B cell (primary cell): ENCODE data around the gene NT5E. TPM values are rescaled to one million over a fixed set of nuclear protein-coding genes. Genes with fewer than 3 reads are reported as not detected.

Experiments used
- ATAC-seq: fragments of 200-7000 bp; cut with Tn5 transposase; one replicate; pipeline ENCODE4 v1.10.0; 2021; ENCODE audit warnings: low read depth, mild to moderate bottlenecking, moderate number of reproducible peaks, moderate library complexity
- CTCF ChIA-PET: fragments of 350-600 bp; sonication (Branson Sonifier 250); formaldehyde crosslinking; loops from one replicate; lab custom pipeline; 2021; ENCODE audit warnings: antibody characterized with exemption, inconsistent platforms; lab: Charles Lee
- POLR2A ChIA-PET: fragments of 350-600 bp; sonication (Branson Sonifier 250); formaldehyde crosslinking; loops from one replicate; lab custom pipeline; 2021; ENCODE audit warnings: antibody characterized with exemption; lab: Charles Lee
- DNase-seq: peaks from one replicate; pipeline ENCODE4 v3.0.0; 2013
- H2AFZ ChIP-seq: 2 replicates; pipeline ENCODE4 v1.6.1; 2012; ENCODE audit warnings: mild to moderate bottlenecking, low read depth, low read length; ENCODE audit not compliant: insufficient read depth, poor library complexity, severe bottlenecking
- H3K27ac ChIP-seq, 2 donors: 1 replicate in 1 of 2; 2 replicates in 1 of 2; pipeline ENCODE4 v1.5.1; 2012 to 2013; ENCODE audit warnings: low read length in 2 of 2, mild to moderate bottlenecking in 2 of 2, moderate library complexity in 1 of 2
- H3K27me3 ChIP-seq, 4 experiments: fragments of 200-600 bp in 1 of 4; sonication (generic) in 1 of 4; replicated peaks in 1 of 4; 1 replicate in 2 of 4; 2 replicates in 2 of 4; pipeline versions ENCODE4 v1.6.1 to v1.7.0; 2013 to 2016; ENCODE audit warnings: low read length in 3 of 4, mild to moderate bottlenecking in 2 of 4, mixed read lengths in 1 of 4, moderate library complexity in 1 of 4; ENCODE audit not compliant: insufficient read depth in 4 of 4, control insufficient read depth in 3 of 4; ENCODE audit errors: control extremely low read depth in 1 of 4
- H3K36me3 ChIP-seq, 2 experiments: replicated peaks in 1 of 2; 1 replicate in 1 of 2; 2 replicates in 1 of 2; pipeline versions ENCODE4 v1.6.1 to v1.7.1; 2013; ENCODE audit warnings: low read length in 1 of 2; ENCODE audit not compliant: insufficient read depth in 2 of 2, control insufficient read depth in 1 of 2; ENCODE audit errors: control extremely low read depth in 1 of 2, extremely low read depth in 1 of 2
- H3K4me1 ChIP-seq, 2 donors: fragments of 200-600 bp in 1 of 2; sonication (generic) in 1 of 2; 1 replicate in 1 of 2; 2 replicates in 1 of 2; pipeline versions ENCODE4 v1.5.1 to v1.6.1; 2013 to 2017; ENCODE audit warnings: low read length in 2 of 2; ENCODE audit not compliant: control insufficient read depth in 2 of 2, insufficient read depth in 2 of 2
- H3K4me2 ChIP-seq: replicated peaks from 2 replicates; pipeline ENCODE3; 2012; ENCODE audit warnings: mild to moderate bottlenecking, low read depth, low read length; ENCODE audit not compliant: poor library complexity, severe bottlenecking
- H3K4me3 ChIP-seq, 5 experiments: fragments of 200-600 bp in 1 of 5; sonication (generic) in 1 of 5; 1 replicate in 3 of 5; 2 replicates in 2 of 5; pipeline versions ENCODE4 v1.5.1 to v1.7.0; 2011 to 2016; ENCODE audit warnings: low read length in 4 of 5, mild to moderate bottlenecking in 4 of 5, low read depth in 2 of 5, control low read depth in 1 of 5, moderate library complexity in 1 of 5; ENCODE audit not compliant: insufficient read depth in 1 of 5; ENCODE audit errors: control extremely low read depth in 1 of 5, extremely low read depth in 1 of 5
- H3K79me2 ChIP-seq: fragments of 200-600 bp; sonication (generic); one replicate; pipeline ENCODE4 v1.6.0; 2016; ENCODE audit warnings: low read length; ENCODE audit not compliant: control insufficient read depth, insufficient read depth
- H3K9ac ChIP-seq: fragments of 200-600 bp; sonication (generic); 2 replicates; pipeline ENCODE4 v1.6.1; 2017; ENCODE audit warnings: mild to moderate bottlenecking, low read length, moderate library complexity
- H3K9me3 ChIP-seq, 3 donors: one replicate each; pipeline versions ENCODE4 v1.6.1 to v1.7.1; 2013; ENCODE audit warnings: low read length in 2 of 3; ENCODE audit not compliant: control insufficient read depth in 2 of 3, insufficient read depth in 1 of 3; ENCODE audit errors: control extremely low read depth in 1 of 3
- H4K20me1 ChIP-seq: 2 replicates; pipeline ENCODE4 v1.6.0; 2012; ENCODE audit warnings: mild to moderate bottlenecking, low read length; ENCODE audit not compliant: insufficient read depth, control insufficient read depth, poor library complexity, severe bottlenecking
- H3K27ac Mint-ChIP-seq: one replicate; pipeline ENCODE4 v1.8.0; 2021; ENCODE audit warnings: mixed read lengths
- H3K27me3 Mint-ChIP-seq: one replicate; pipeline ENCODE4 v1.8.0; 2021; ENCODE audit warnings: mixed read lengths
- H3K4me1 Mint-ChIP-seq: one replicate; pipeline ENCODE4 v1.8.0; 2021; ENCODE audit warnings: mixed read lengths
- H3K4me3 Mint-ChIP-seq: one replicate; pipeline ENCODE4 v1.8.0; 2021; ENCODE audit warnings: mixed read lengths
- H3K9me3 Mint-ChIP-seq: one replicate; pipeline ENCODE4 v1.8.0; 2022; ENCODE audit warnings: mixed read lengths; ENCODE audit not compliant: insufficient read depth
- CTCF ChIP-seq: fragments of 200-600 bp; IDR thresholded peaks from one replicate; pipeline ENCODE4 v1.8.0; 2022; ENCODE audit warnings: antibody characterized with exemption, mild to moderate bottlenecking
- EZH2 ChIP-seq: IDR thresholded peaks from 2 replicates; pipeline ENCODE4 v1.6.1; 2012; ENCODE audit warnings: borderline replicate concordance, low read depth, mild to moderate bottlenecking, moderate library complexity, low read length; ENCODE audit not compliant: insufficient read depth, poor library complexity, severe bottlenecking
- WGBS: methylation state at CpG from one replicate; pipeline ENCODE4 v1.1.5; 2013; ENCODE audit warnings: missing lambda C conversion rate; ENCODE audit not compliant: insufficient coverage; 5-methylcytosine and 5-hydroxymethylcytosine counted together
- intact Hi-C: fragments of 100-400 bp; cut with micrococcal nuclease; formaldehyde crosslinking; loops from one replicate; pipeline ENCODE4 v1.10.0; 2022
- polyA plus RNA-seq: library from polyadenylated mRNA; depleted of rRNA; stranded (reverse); fragments of >200 nt; gene quantifications from 2 replicates; pipeline ENCODE4 v1.2.3, GENCODE V29; 2012
- total RNA-seq, 2 donors: library from RNA; stranded (reverse); fragments of 120-200 nt in 1 of 2; gene quantifications; 1 replicate in 1 of 2; 2 replicates in 1 of 2; pipeline versions ENCODE4 v1.2.3 to v1.2.4, GENCODE V29; 2013 to 2022

NT5E gene
- total and polyA plus RNA-seq, 2 donors (not counting 1 experiment from before 2014, with no cell fraction given): 11.6 to 23.2 TPM

GRCh38 chr6:85432554-85432953 lies 17.3 kb upstream of the NT5E start:
- ATAC-seq: no peak
- H3K4me2 ChIP-seq: no peak overlapping the region
- WGBS: no CpG with 5 or more reads among the region's 1 CpG
- ChIA-PET POLR2A (interaction anchor here (1.2 kb wide), 1 partner anchor 17 kb away, joined by 3 read pairs; the partner anchor contains the start of gene NT5E), CTCF (interaction anchor here (1.3 to 1.6 kb wide), 2 partner anchors 9 to 50 kb away, joined by 4 read pairs; no protein-coding TSS in a partner anchor)
- TF ChIP-seq EZH2 (no peak), CTCF (no peak)
- no peak overlapping the region for H3K4me3 ChIP-seq
- H3K27ac ChIP-seq: no peak overlapping the region
- no peaks in the 10 kb centered on the region for H3K36me3 ChIP-seq
- Mint-ChIP-seq H3K4me3 (no peak overlapping the region), H3K27me3 (no peaks in the 10 kb centered on the region), H3K27ac (no peak overlapping the region), H3K4me1 (no peaks in the 10 kb centered on the region), H3K9me3 (peaks cover 7% of the 10 kb centered on the region)
- intact Hi-C loops: no loop called here
- H3K9ac ChIP-seq: no peak overlapping the region
- DNase-seq: no peak
- H3K9me3 ChIP-seq: peaks cover 0 to 4% (median 0%) of the 10 kb centered on the region in 3 donors
- H2AFZ ChIP-seq: no peak overlapping the region
- H3K4me1 ChIP-seq: no peaks in the 10 kb centered on the region
- no peaks in the 10 kb centered on the region for H3K79me2 ChIP-seq
- no peaks in the 10 kb centered on the region for H4K20me1 ChIP-seq
- no peaks in the 10 kb centered on the region for H3K27me3 ChIP-seq

- Histone ChIP-seq H3K9me3 (peaks cover 0 to 4% (median 0%) of the 10 kb centered on the region in 3 donors), H3K27ac (no peak overlapping the region), H3K79me2 (no peaks in the 10 kb centered on the region), H3K4me1 (no peaks in the 10 kb centered on the region), H3K27me3 (no peaks in the 10 kb centered on the region), H3K36me3 (no peaks in the 10 kb centered on the region), H3K4me2 (no peak overlapping the region), H3K4me3 (no peak overlapping the region), H4K20me1 (no peaks in the 10 kb centered on the region), H2AFZ (no peak overlapping the region), H3K9ac (no peak overlapping the region)
- H3K27ac Mint-ChIP-seq: no peak overlapping the region
- intact Hi-C loops: no loop called here
- no peaks in the 10 kb centered on the region for H3K27me3 Mint-ChIP-seq
- DNase-seq (no peak), ATAC-seq (no peak)
- H3K4me3 Mint-ChIP-seq: no peak overlapping the region
- no CpG with 5 or more reads among the region's 1 CpG for WGBS
- POLR2A ChIA-PET: no interaction called here
- no peaks in the 10 kb centered on the region for H3K4me1 Mint-ChIP-seq
- CTCF ChIA-PET: no interaction called here
- peaks cover 3% of the 10 kb centered on the region for H3K9me3 Mint-ChIP-seq
- no peak for TF ChIP-seq CTCF
- TF ChIP-seq EZH2: no peak
Measured at GRCh38 chr6:85435851-85436250, 14.0 kb upstream of the NT5E start.
